GM21717 (cell line): Measurements from ENCODE around the gene NAP1L4.
A peak's percentile ranks its signal among the peaks of the same experiment; 100 is the strongest.

ENCODE experiments used
- ATAC-seq: cut with Tn5 transposase; IDR thresholded peaks from one replicate; pipeline ENCODE4 v1.9.1; 2021; ENCODE audit warnings: mild to moderate bottlenecking, moderate library complexity; ENCODE audit not compliant: unreplicated experiment

Gene NAP1L4

GRCh38 chr11:2994336-2994730 is 2.2 kb upstream of the NAP1L4 start:
- ATAC-seq, result no peak

- no peak for ATAC-seq
Observed at GRCh38 chr11:2992997-2993325, 832 bp upstream of the NAP1L4 start.

GRCh38 chr11:2991452-2992233 is 486 bp downstream of the NAP1L4 start:
- ATAC-seq, result peak; percentile 33

- no peak for ATAC-seq
Observed at GRCh38 chr11:2990617-2991451, 1.3 kb downstream of the NAP1L4 start.

- ATAC-seq, result no peak
Observed at GRCh38 chr11:2989551-2989950, 2.6 kb downstream of the NAP1L4 start.

- no peak for ATAC-seq
Observed at GRCh38 chr11:2989006-2989405, 3.1 kb downstream of the NAP1L4 start.

GRCh38 chr11:2987881-2988861 is 4.0 kb downstream of the NAP1L4 start:
- ATAC-seq, result no peak

GRCh38 chr11:2983908-2984307 is 8.2 kb downstream of the NAP1L4 start:
- ATAC-seq, result no peak

GRCh38 chr11:2982214-2982613 is 9.9 kb downstream of the NAP1L4 start:
- no peak for ATAC-seq

- no peak for ATAC-seq
Observed at GRCh38 chr11:2981130-2981529, 11.0 kb downstream of the NAP1L4 start.

GRCh38 chr11:2980168-2980840 is 11.8 kb downstream of the NAP1L4 start:
- ATAC-seq, result no peak

GRCh38 chr11:2977113-2977512 is 15.0 kb downstream of the NAP1L4 start:
- ATAC-seq, result no peak

GRCh38 chr11:2976294-2977063 is 15.7 kb downstream of the NAP1L4 start:
- no peak for ATAC-seq

GRCh38 chr11:2975594-2975993 is 16.5 kb downstream of the NAP1L4 start:
- no peak for ATAC-seq

- no peak for ATAC-seq
Observed at GRCh38 chr11:2974272-2974671, 17.9 kb downstream of the NAP1L4 start.

GRCh38 chr11:2968341-2968900 is 23.7 kb downstream of the NAP1L4 start:
- no peak for ATAC-seq

- no peak for ATAC-seq
Observed at GRCh38 chr11:2964782-2965181, 27.3 kb downstream of the NAP1L4 start.

- no peak for ATAC-seq
Observed at GRCh38 chr11:2963761-2964160, 28.4 kb downstream of the NAP1L4 start.

GRCh38 chr11:2963112-2963754 is 28.9 kb downstream of the NAP1L4 start:
- ATAC-seq, result no peak
